Caco-2 (cell line): Measurements from ENCODE around the gene TIMM13. TPM values are rescaled to one million over a fixed set of nuclear protein-coding genes. Genes with fewer than 3 reads are reported as not detected.

Source experiments
- BruUV-seq: library from RNA; stranded (reverse); fragments of 400-500 nt; replicated peaks from 2 replicates; lab custom pipeline; 2021; lab: Mats Ljungman, UMichigan
- CTCF ChIA-PET: fragments of 300-600 bp; sonication (Branson Sonifier 250); formaldehyde crosslinking; loops from one replicate; lab custom pipeline; 2022; ENCODE audit warnings: antibody characterized with exemption; lab: Charles Lee
- POLR2A ChIA-PET: fragments of 300-600 bp; sonication (Branson Sonifier 250); formaldehyde crosslinking; loops from one replicate; lab custom pipeline; 2022; ENCODE audit warnings: antibody characterized with exemption; lab: Charles Lee
- DNase-seq, 2 experiments: peaks; one replicate each; pipeline versions ENCODE4 v3.0.0 to v3.0.0-alpha.2; 2020 to 2022
- H3K27me3 ChIP-seq: replicated peaks from 2 replicates; pipeline ENCODE4 v1.6.0; 2011; ENCODE audit warnings: low read length; ENCODE audit not compliant: control insufficient read depth, insufficient read depth
- H3K36me3 ChIP-seq: 2 replicates; pipeline ENCODE4 v1.5.1; 2011; ENCODE audit warnings: low read length; ENCODE audit not compliant: control insufficient read depth, insufficient read depth
- H3K4me1 ChIP-seq: fragments of 250-450 bp; sonication (Bioruptor Pico); 2 replicates; pipeline ENCODE4 v1.5.1; 2020; ENCODE audit warnings: mild to moderate bottlenecking
- H3K4me3 ChIP-seq: 2 replicates; pipeline ENCODE4 v1.5.1; 2011; ENCODE audit warnings: low read depth, mild to moderate bottlenecking, control low read depth, low read length
- H3K9me3 ChIP-seq: fragments of 250-450 bp; sonication (Bioruptor Pico); 2 replicates; pipeline ENCODE4 v1.5.1; 2020; ENCODE audit warnings: mild to moderate bottlenecking, moderate library complexity
- H3K27ac Mint-ChIP-seq: one replicate; pipeline ENCODE4 v1.8.0; 2022; ENCODE audit warnings: mixed read lengths; ENCODE audit not compliant: unreplicated experiment
- H3K27me3 Mint-ChIP-seq: one replicate; pipeline ENCODE4 v1.8.0; 2022; ENCODE audit warnings: mixed read lengths; ENCODE audit not compliant: insufficient read depth, unreplicated experiment
- H3K36me3 Mint-ChIP-seq: one replicate; pipeline ENCODE4 v1.8.0; 2022; ENCODE audit warnings: mild to moderate bottlenecking, mixed read lengths; ENCODE audit not compliant: insufficient read depth, unreplicated experiment
- H3K4me1 Mint-ChIP-seq: one replicate; pipeline ENCODE4 v1.8.0; 2022; ENCODE audit warnings: low read depth, mixed read lengths; ENCODE audit not compliant: unreplicated experiment
- H3K4me3 Mint-ChIP-seq: one replicate; pipeline ENCODE4 v1.8.0; 2022; ENCODE audit warnings: mild to moderate bottlenecking, moderate library complexity, mixed read lengths; ENCODE audit not compliant: unreplicated experiment
- H3K9me3 Mint-ChIP-seq: one replicate; pipeline ENCODE4 v1.8.0; 2022; ENCODE audit warnings: mixed read lengths; ENCODE audit not compliant: unreplicated experiment
- intact Hi-C: fragments of 100-400 bp; cut with micrococcal nuclease; formaldehyde crosslinking; loops from one replicate; pipeline ENCODE4 v1.10.0; 2022; ENCODE audit not compliant: unreplicated experiment
- total RNA-seq: library from RNA; stranded (reverse); gene quantifications from 2 replicates; pipeline ENCODE4 v1.2.3, GENCODE V29; 2022
- TF ChIP-seq, protein P1 (sequence below), 2 experiments: fragments of 200-600 bp in 1 of 2; IDR thresholded peaks; 1 replicate in 1 of 2; 2 replicates in 1 of 2; pipeline versions ENCODE4 v1.5.1 to v1.8.0; 2011 to 2022; ENCODE audit warnings: antibody characterized with exemption in 1 of 2, control low read depth in 1 of 2, inconsistent platforms in 1 of 2, low read depth in 1 of 2, low read length in 1 of 2, mild to moderate bottlenecking in 1 of 2, moderate library complexity in 1 of 2; ENCODE audit not compliant: insufficient read depth in 1 of 2, severe bottlenecking in 1 of 2, unreplicated experiment in 1 of 2

The TIMM13 gene
- total RNA-seq, 1 experiment from 2014 or later = 200 TPM

GRCh38 chr19:2413629-2414028 lies 13.8 kb downstream of the TIMM13 start:
- BruUV-seq = no TSS peak
- Mint-ChIP-seq H3K4me3 (no peak overlapping the region), H3K4me1 (no peaks in the 10 kb centered on the region), H3K36me3 (peaks cover 13% of the 10 kb centered on the region), H3K27me3 (peaks cover 4% of the 10 kb centered on the region), H3K9me3 (no peaks in the 10 kb centered on the region), H3K27ac (no peak overlapping the region)
- Histone ChIP-seq H3K27me3 (no peaks in the 10 kb centered on the region), H3K36me3 (no peaks in the 10 kb centered on the region), H3K9me3 (no peaks in the 10 kb centered on the region), H3K4me3 (no peak overlapping the region), H3K4me1 (no peaks in the 10 kb centered on the region)
- intact Hi-C loops = no loop called here
- no peak for DNase-seq
- TF ChIP-seq, protein P1, sequence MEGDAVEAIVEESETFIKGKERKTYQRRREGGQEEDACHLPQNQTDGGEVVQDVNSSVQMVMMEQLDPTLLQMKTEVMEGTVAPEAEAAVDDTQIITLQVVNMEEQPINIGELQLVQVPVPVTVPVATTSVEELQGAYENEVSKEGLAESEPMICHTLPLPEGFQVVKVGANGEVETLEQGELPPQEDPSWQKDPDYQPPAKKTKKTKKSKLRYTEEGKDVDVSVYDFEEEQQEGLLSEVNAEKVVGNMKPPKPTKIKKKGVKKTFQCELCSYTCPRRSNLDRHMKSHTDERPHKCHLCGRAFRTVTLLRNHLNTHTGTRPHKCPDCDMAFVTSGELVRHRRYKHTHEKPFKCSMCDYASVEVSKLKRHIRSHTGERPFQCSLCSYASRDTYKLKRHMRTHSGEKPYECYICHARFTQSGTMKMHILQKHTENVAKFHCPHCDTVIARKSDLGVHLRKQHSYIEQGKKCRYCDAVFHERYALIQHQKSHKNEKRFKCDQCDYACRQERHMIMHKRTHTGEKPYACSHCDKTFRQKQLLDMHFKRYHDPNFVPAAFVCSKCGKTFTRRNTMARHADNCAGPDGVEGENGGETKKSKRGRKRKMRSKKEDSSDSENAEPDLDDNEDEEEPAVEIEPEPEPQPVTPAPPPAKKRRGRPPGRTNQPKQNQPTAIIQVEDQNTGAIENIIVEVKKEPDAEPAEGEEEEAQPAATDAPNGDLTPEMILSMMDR (IDR thresholded peaks at IDR 0.05; ENCODE audit: insufficient read depth in 1 of 2, low read depth in 1 of 2, low read length in 1 of 2, severe bottlenecking in 1 of 2, unreplicated experiment in 1 of 2) = no peak
- ChIA-PET CTCF (interaction anchor here (0.6 kb wide), 1 partner anchor 173 kb away, joined by 8 read pairs; no protein-coding TSS in a partner anchor), POLR2A (no interaction called here)

DNA sequence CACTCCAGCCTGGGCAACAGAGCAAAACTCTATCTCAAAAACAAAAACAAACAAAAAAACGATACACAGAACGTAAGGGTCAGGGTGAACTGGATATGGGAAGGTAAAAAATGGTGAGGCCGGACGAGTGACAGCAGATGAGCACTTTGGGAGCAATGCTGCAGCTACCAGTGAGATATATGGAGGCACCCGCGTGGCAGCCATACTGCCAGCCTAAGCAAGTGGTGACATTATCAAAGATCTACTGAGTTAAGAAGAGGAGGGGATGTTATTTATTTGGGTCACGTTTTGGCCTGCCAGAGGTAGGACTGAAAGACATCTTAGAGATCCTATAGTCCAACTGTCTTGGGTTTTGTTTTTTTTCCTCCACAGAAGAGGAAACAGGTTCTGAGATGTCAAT lies 14.2 kb downstream of the TIMM13 start:
- Mint-ChIP-seq H3K27ac (no peak overlapping the region), H3K4me3 (no peak overlapping the region), H3K4me1 (no peaks in the 10 kb centered on the region), H3K9me3 (no peaks in the 10 kb centered on the region), H3K36me3 (peaks cover 13% of the 10 kb centered on the region), H3K27me3 (peaks cover 4% of the 10 kb centered on the region)
- Histone ChIP-seq H3K36me3 (no peaks in the 10 kb centered on the region), H3K4me1 (no peaks in the 10 kb centered on the region), H3K4me3 (no peak overlapping the region), H3K27me3 (no peaks in the 10 kb centered on the region), H3K9me3 (no peaks in the 10 kb centered on the region)
- TF ChIP-seq, protein P1 (IDR thresholded peaks at IDR 0.05; ENCODE audit: insufficient read depth in 1 of 2, low read depth in 1 of 2, low read length in 1 of 2, severe bottlenecking in 1 of 2, unreplicated experiment in 1 of 2) = no peak
- ChIA-PET CTCF (interaction anchor here (0.6 kb wide), 1 partner anchor 173 kb away, joined by 8 read pairs; no protein-coding TSS in a partner anchor), POLR2A (no interaction called here)
- no peak for DNase-seq
- BruUV-seq = no TSS peak
- intact Hi-C loops = no loop called here

GRCh38 chr19:2412449-2412848 lies 14.9 kb downstream of the TIMM13 start:
- POLR2A ChIA-PET = no interaction called here
- Histone ChIP-seq H3K27me3 (no peaks in the 10 kb centered on the region), H3K4me1 (no peaks in the 10 kb centered on the region), H3K9me3 (no peaks in the 10 kb centered on the region), H3K36me3 (no peaks in the 10 kb centered on the region), H3K4me3 (no peak overlapping the region)
- Mint-ChIP-seq H3K27ac (no peak overlapping the region), H3K4me3 (no peak overlapping the region), H3K27me3 (peaks cover 4% of the 10 kb centered on the region), H3K9me3 (no peaks in the 10 kb centered on the region), H3K4me1 (no peaks in the 10 kb centered on the region), H3K36me3 (peaks cover 13% of the 10 kb centered on the region)
- no TSS peak for BruUV-seq
- TF ChIP-seq, protein P1 (IDR thresholded peaks at IDR 0.05; ENCODE audit: insufficient read depth in 1 of 2, low read depth in 1 of 2, low read length in 1 of 2, severe bottlenecking in 1 of 2, unreplicated experiment in 1 of 2) = no peak
- intact Hi-C loops = no loop called here
- DNase-seq = no peak
- CTCF ChIA-PET = interaction anchor here (0.7 kb wide), 1 partner anchor 81 kb away, joined by 3 read pairs; no protein-coding TSS in a partner anchor
